Left ventricle myocardium superior (tissue), 1 donor: ENCODE data around the gene BAZ2B. TPM values are rescaled to one million over a fixed set of nuclear protein-coding genes. Genes with fewer than 3 reads are reported as not detected.
"Not testable (repeated sequence)": the region's sequence is repeated elsewhere in the genome, so short reads cannot be mapped to it uniquely, and the experiment has no call there.

Source experiments
- ATAC-seq: fragments of 200-7000 bp; cut with Tn5 transposase; one replicate; pipeline ENCODE4 v1.9.1; 2020; ENCODE audit warnings: mild to moderate bottlenecking, moderate library complexity
- DNase-seq: peaks from one replicate; pipeline ENCODE4 v3.0.0-alpha.2; 2020
- intact Hi-C: fragments of 100-400 bp; cut with micrococcal nuclease; formaldehyde crosslinking; loops from one replicate; pipeline ENCODE4 v1.11.0; 2022
- total RNA-seq: library from RNA; stranded (reverse); fragmentation: NEBNext Ultra II Directional; extraction: Animal tissue kit (Norgen Biotek cat#: 25700); gene quantifications from one replicate; pipeline ENCODE4 v1.2.1, GENCODE V29; 2021
- donor health status: DM: no; HTN: yes; CAD: no; lungs with severe emphysema.

The BAZ2B gene
- total RNA-seq, 1 donor from 2014 or later: 38.6 TPM

DNA sequence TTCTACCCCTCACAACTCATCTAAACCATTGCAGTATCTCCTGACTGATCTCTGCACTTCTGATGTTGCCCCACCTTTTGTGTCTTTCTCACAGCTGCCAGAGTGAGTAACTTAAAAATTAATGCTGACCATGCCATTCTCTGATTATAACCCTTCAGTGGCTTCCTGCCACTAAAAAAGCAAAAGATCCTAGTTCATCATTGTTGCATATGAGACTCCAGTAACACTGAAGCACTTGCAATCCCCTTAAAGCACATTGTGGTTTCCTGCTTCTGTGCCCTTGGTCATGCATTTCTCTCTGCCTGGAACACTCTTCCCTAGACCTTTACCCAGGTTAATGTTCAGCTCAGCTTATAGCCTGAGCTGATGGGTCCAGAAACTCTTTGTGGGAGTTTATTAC lies 234.8 kb downstream of the BAZ2B start:
- DNase-seq: no peak

GRCh38 chr2:159380685-159381239 lies 235.6 kb downstream of the BAZ2B start:
- intact Hi-C loops: no loop called here
- no peak for DNase-seq
- no peak for ATAC-seq

More for the DNA sequence above, 234.8 kb downstream of the BAZ2B start:
- intact Hi-C loops: no loop called here
- ATAC-seq: no peak

DNA sequence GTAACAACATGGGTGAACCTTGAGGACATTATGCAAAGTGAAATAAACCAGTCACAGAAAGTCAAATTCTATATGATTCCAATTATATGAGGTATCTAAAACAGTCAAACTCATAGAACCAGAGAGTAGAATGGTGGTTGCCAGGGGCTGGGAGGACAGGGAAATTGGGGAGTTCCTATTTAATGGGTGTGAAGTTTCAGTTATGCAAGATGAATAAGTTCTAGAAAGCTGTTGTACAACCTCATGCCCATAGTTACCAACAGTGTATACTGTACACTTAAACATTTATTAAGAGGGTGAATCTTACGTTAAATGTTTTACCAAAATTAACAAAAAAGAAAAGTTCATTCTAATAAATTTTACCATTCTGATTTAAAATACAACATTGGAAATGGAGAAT lies 237.2 kb downstream of the BAZ2B start:
- intact Hi-C loops: no loop called here
- DNase-seq (no peak), ATAC-seq (no peak)

DNA sequence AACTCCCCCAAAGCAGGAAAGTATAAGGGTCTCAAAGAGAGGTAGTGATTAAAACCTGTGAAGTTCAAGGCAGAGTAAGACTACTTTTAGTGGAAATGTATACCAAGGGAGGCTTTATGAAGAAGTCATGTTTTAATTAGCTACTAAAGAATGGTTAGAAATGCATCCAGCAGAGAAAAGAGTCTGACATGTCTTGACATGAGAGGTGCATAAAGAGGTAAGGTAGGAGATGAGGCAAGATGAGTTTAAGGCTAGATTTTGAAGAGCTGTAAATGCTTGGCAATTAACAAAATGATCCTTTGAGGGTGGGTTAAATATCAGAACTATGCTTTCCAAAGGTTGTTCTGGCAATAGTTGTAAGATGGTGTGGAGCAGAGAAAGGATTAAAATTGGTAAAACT lies 241.1 kb downstream of the BAZ2B start:
- ATAC-seq (no peak), DNase-seq (no peak)
- intact Hi-C loops: no loop called here

DNA sequence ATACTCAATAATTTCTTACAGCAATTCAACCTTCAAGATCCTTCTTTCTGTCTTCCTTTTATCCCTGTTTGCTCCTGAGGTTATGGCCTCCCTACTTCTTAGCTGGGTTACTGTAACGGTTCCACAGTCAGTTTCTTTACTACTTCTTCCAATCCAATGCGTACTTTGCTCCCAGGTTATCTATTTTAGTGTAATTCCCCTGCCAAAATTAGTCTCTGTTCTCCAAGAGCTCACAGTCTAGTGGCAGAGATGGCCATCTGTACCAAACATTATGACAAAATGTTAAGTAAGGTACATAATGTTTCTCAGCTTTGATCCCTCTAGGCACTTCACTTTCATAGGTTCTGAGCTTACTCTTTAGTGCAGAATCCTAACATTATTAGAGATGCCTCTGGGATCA lies 244.8 kb downstream of the BAZ2B start:
- intact Hi-C loops: no loop called here
- no peak for DNase-seq
- no peak for ATAC-seq

DNA sequence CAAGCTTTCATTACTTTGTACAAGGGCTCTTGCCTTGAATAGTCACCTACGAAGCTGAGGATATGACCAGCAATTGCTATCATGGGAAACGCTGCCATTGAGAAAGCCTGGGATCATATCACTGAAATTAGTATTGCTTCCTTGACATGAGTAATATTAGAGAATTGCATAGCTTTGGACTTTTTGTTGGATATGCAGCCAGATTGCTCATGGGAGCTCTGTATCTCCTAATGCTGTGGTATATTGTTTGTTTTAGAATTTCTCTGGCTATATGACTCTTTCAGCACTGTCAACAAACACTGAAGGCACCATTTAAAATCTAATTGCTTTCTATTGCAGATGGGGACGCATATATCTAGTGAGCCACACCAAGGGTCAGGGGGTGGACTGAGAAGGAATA lies 249.8 kb downstream of the BAZ2B start:
- intact Hi-C loops: no loop called here
- DNase-seq (no peak), ATAC-seq (no peak)

DNA sequence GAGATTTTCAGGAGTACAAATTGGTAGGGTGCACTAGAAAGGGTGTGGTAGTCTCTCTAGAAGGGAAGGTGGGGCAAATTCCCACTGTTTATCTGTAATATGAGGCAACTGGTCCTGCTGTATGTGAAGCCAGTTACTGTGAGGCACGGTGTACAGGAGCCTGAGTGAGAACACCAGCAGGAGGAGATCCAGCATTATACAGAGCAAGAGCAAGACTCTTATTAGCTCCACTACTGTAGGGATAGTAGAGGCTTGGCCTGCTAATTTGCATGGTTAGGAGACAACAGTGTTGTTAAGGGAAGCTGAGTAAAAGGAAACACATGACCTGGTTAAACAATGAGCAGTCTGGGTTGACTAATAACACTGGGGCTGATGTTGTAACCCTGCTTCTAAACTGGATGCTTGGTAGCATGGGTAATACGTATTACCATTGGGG lies 253.5 kb downstream of the BAZ2B start:
- no peak for ATAC-seq
- intact Hi-C loops: no loop called here
- DNase-seq: no peak

DNA sequence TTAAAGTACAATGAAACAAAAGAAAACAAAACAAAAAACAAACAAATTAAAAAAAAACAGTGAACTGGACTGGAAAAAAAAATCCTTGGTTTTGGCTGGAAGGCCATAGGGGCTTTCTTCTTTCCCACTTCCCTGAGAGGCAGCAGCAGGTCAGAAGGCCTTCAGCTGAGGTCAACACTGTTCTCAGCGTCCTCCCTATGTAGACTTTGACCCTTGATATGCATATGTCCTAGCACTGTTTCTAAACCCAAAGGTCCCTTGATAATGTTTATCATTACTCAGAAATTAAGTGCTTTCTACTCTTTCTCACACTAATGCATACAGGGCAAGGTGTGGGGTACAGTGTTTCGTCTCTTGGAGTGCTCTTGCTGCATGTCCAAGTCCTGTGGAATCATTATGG lies 254.3 kb downstream of the BAZ2B start:
- ATAC-seq (no peak), DNase-seq (no peak)
- intact Hi-C loops: no loop called here

DNA sequence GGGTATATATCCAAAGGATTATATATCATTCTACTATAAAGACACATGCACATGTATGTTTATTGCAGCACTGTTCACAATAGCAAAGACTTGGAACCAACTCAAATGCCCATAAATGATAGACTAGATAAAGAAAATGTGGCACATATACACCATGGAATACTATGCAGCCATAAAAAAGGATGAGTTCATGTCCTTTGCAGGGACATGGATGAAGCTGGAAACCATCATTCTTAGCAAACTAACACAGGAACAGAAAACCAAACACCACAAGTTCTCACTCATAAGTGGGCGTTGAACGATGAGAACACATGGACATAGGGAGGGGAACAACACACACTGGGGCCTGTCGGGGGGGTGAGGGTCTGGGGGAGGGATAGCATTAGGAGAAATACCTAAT lies 254.7 kb downstream of the BAZ2B start:
- intact Hi-C loops, DNase-seq, ATAC-seq: not testable (repeated sequence)

- intact Hi-C loops: no loop called here
- DNase-seq (no peak), ATAC-seq (no peak)
Measured at GRCh38 chr2:159356053-159356554, 260.2 kb downstream of the BAZ2B start.

DNA sequence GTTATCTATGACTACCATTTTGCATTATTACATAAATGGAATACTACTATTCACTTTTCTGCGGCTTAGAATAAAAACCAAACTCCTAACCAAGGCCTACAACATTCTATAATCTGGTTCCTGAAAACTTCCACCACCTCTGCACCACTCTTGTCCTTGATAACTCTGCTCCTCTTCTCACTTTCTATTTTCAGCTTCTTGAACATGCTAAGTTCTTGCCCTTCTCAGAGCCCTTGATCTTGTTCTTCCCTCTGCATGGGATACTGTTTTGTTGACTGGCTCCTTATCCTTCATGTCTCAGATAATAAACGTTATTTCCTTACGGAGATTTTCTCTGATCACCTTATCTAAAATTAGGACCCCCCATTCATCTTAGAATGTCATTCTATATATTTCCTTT lies 264.4 kb downstream of the BAZ2B start:
- intact Hi-C loops: no loop called here
- ATAC-seq (peak; percentile 69), DNase-seq (no peak)

GRCh38 chr2:159349674-159350299 lies 266.6 kb downstream of the BAZ2B start:
- no peak for ATAC-seq
- no peak for DNase-seq
- intact Hi-C loops: no loop called here

GRCh38 chr2:159326569-159327255 lies 289.6 kb downstream of the BAZ2B start:
- DNase-seq (no peak), ATAC-seq (peak; percentile 38)
- intact Hi-C loops: no loop called here

GRCh38 chr2:159322419-159322818 lies 293.9 kb downstream of the BAZ2B start:
- no peak for ATAC-seq
- intact Hi-C loops: no loop called here
- no peak for DNase-seq

DNA sequence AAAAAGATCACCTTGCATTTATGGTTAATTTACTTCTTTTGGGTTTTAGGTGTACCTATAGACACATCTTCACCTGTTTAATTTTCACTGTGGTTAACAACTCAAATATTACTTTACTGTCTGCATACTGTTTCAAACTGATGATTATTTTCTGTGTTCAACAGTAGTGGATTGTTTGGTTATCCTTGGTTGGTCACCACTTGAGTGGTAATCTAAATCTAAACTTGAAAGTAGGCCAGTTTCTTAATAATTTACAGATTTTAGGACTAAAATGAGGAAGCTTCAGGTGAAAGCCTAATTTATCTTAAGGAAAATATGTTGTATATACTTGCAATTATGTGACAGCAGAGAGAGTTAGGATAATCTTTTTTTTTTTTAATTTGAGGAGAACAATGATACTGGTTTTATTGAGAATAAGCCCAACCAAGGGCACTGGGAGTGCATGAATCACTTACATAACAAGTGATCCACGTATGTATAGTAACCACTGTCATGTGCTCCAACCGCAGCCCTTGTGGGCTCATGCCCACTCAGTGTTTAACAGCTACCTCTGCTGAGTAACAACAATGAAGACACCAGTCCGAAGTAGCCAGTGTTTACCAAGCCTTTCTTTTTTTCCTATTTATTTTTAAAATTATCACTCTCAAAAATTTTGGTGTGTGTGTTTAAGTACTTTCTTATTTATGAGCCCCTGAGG lies 298.8 kb downstream of the BAZ2B start:
- ATAC-seq (no peak), DNase-seq (no peak)
- intact Hi-C loops: no loop called here

- no peak for ATAC-seq
- no peak for DNase-seq
- intact Hi-C loops: no loop called here
Measured at GRCh38 chr2:159307942-159308341, 308.4 kb downstream of the BAZ2B start.

DNA sequence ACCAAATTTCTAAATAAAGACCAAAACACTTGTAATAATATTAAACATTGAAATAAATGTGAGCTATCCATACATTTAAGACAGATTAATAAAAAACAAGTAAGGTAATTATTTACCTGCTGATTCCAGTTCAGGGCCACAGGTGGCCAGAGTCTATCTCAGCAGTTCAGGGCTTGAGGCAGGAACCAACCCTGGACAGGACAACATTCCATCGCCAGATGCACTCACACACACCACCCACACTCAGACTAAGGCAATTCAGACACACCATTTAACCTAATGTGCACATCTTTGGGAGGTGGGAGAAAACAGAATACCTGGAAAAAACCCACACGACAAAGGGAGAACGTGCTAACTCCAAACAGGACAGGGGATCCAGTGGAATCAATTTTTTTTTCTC lies 315.8 kb downstream of the BAZ2B start:
- ATAC-seq (no peak), DNase-seq (no peak)
- intact Hi-C loops: no loop called here

GRCh38 chr2:159298967-159299366 lies 317.4 kb downstream of the BAZ2B start:
- intact Hi-C loops: no loop called here
- DNase-seq: no peak
- ATAC-seq: no peak

DNA sequence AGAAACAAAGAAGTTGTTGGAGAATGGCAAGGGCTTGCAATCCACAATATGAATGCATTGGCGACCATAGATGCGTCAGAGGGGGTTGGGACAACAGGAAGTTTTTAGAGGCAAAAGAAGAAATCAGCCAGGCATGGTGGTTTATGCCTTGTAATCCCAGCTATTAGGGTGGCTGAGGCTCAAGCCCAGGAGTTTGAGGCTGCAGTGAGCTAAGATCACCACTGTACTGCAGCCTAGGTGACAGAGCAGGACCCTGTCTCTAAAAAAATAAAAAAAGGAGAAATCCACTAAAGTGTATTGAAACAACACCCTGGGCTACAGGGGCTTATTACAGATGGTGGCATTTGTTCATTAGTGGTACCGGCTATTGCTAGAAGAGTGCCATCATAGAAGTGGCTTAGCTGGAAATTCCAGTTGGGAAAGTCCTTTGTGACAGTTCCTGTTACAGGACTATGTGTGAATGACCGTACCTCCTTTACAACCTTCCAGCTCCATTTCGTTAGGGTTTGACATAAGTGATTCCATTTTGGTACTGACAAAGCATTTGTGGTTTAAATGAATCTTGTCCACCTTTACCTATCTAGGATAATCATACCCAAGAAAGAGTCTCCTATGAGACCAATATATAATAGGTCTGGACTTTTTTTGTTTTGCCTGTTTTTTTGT lies 319.2 kb downstream of the BAZ2B start:
- intact Hi-C loops: no loop called here
- no peak for ATAC-seq
- no peak for DNase-seq

GRCh38 chr2:159292157-159292556 lies 324.2 kb downstream of the BAZ2B start:
- intact Hi-C loops: no loop called here
- DNase-seq: no peak
- no peak for ATAC-seq
